ENCODE results near the gene KCTD17. TPM values are rescaled to one million over a fixed set of nuclear protein-coding genes. Genes with fewer than 3 reads are reported as not detected.

The KCTD17 gene
- total and polyA plus RNA-seq, 2 of the 13 experiments (the other 11 are each of a cell fraction or from before 2014, with no cell fraction given), result 5.3 to 11.7 TPM

GRCh38 chr22:37056246-37056645 is 4.7 kb downstream of the KCTD17 start (continued):
- no peak for TF ChIP-seq ZXDC (CRISPR knock-in tag; IDR thresholded peaks at IDR 0.05)
- TF ChIP-seq FUBP1 (CRISPR knock-in tag; IDR thresholded peaks at IDR 0.05; ENCODE audit: borderline replicate concordance), result no peak
- TF ChIP-seq ZBTB39 (CRISPR knock-in tag; IDR thresholded peaks at IDR 0.05), result no peak
- TF ChIP-seq HNF1A (IDR thresholded peaks at IDR 0.05; ENCODE audit: low read depth), result no peak
- no peak for TF ChIP-seq HNF1A (CRISPR knock-in tag; IDR thresholded peaks at IDR 0.05; ENCODE audit: borderline replicate concordance)
- no peak for TF ChIP-seq TBL1XR1 (IDR thresholded peaks at IDR 0.05; ENCODE audit: borderline replicate concordance, low read length, partially characterized antibody)
- no peak for TF ChIP-seq NFAT5 (CRISPR knock-in tag; IDR thresholded peaks at IDR 0.05)
- no peak for TF ChIP-seq SAFB2 (CRISPR knock-in tag; IDR thresholded peaks at IDR 0.05; ENCODE audit: borderline replicate concordance, low read depth)
- TF ChIP-seq ZBTB1 (CRISPR knock-in tag; IDR thresholded peaks at IDR 0.05; ENCODE audit: borderline replicate concordance), result no peak
